ENCODE results near the gene CPA5. TPM values are rescaled to one million over a fixed set of nuclear protein-coding genes. Genes with fewer than 3 reads are reported as not detected.

The CPA5 gene
- total and polyA plus RNA-seq, 4 experiments from 2014 or later: 12.3 to 23.7 TPM; not detected in 2

DNA sequence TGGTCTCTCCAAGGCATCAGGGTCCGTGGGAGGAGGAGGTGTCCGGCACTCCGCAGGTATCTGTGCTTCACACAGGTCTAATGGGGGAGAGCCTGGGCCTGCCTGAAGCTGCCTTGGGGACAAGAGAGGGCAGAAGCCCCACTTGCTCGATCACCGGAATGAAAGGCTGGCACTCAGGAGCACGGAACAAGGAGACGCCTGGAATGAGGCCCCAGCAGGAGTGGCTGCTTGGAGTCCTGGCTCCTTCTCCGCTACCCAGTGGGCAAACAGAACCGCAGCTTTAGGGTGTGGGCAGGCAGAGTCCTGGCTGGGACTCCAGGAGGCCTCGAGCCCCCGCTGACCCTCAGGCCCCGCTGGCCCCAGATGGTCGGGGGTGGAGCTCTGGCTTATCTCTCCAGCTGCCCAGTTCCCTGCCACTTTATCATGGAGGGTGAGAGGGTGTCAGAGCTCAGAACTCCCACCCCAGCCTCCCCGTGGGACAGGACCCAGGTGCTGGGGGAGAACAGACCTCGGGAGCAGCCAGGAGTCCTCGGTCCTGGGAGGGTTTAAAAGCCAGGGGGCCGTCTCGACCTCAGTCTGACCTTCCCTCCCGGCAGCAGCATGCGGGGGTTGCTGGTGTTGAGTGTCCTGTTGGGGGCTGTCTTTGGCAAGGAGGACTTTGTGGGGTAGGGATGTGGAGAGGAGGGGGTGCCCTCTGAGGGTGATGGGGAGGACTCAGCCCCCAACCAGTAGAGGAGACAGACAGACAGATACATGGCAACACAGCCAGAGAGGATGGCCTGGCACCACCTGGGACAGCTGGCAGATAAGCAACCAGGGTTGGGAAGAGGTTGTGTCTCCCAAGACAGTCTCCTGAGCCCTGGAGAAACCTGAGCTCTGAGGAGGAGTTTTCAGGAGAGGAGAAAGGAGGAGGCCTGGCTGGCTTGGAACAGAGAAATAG lies 35.6 kb downstream of the CPA5 start, which contains the start of gene CPA1:
TSS of gene CPA1 (plus strand) at position 574 of the 940 bp plus-strand sequence. CDS start at position 601, 27 bp downstream.
- H3K27me3 Mint-ChIP-seq: peaks cover 0 to 1% of the 10 kb centered on the region in 2 donors
- H3K4me1 ChIP-seq (ENCODE audit: insufficient read depth, low read length): no peaks in the 10 kb centered on the region
- no peaks in the 10 kb centered on the region for H3K27me3 ChIP-seq (ENCODE audit: insufficient read depth, low read length)
- intact Hi-C loops (cut with micrococcal nuclease): no loop called here
- DNase-seq: peak in 1 of 5 donors; percentile 31
- no peaks in the 10 kb centered on the region for H3K4me1 Mint-ChIP-seq
- no peak within 1 kb of the TSS for H3K4me3 ChIP-seq (ENCODE audit: low read length in 2 of 2)
- ChIA-PET CTCF (ENCODE audit: partially characterized antibody) (no interaction called here), POLR2A (ENCODE audit: partially characterized antibody) (no interaction called here)
- peaks cover 0 to 3% of the 10 kb centered on the region in 2 donors for H3K36me3 Mint-ChIP-seq
- no peaks in the 10 kb centered on the region for H3K36me3 ChIP-seq (ENCODE audit: insufficient read depth, low read length)
- H3K9me3 Mint-ChIP-seq: peaks cover 3 to 14% (median 9%) of the 10 kb centered on the region in 8 donors
- no peak within 1 kb of the TSS for H3K4me3 Mint-ChIP-seq
- H3K27ac Mint-ChIP-seq: peak within 1 kb of the TSS in 1 of 7 donors; percentile 6
- H3K9me3 ChIP-seq (ENCODE audit: control insufficient read depth in 1 of 2, low read length in 2 of 2): no peaks in the 10 kb centered on the region
- no peak within 1 kb of the TSS for H3K27ac ChIP-seq (ENCODE audit: low read depth, low read length)

- H3K4me1 ChIP-seq (ENCODE audit: insufficient read depth, low read length): no peaks in the 10 kb centered on the region
- H3K9me3 Mint-ChIP-seq: peaks cover 3 to 14% (median 8%) of the 10 kb centered on the region in 8 donors
- no peak for DNase-seq
- no peaks in the 10 kb centered on the region for H3K9me3 ChIP-seq (ENCODE audit: control insufficient read depth in 1 of 2, low read length in 2 of 2)
- CTCF ChIA-PET (ENCODE audit: partially characterized antibody): no interaction called here
- POLR2A ChIA-PET (ENCODE audit: partially characterized antibody): no interaction called here
- no peaks in the 10 kb centered on the region for H3K36me3 ChIP-seq (ENCODE audit: insufficient read depth, low read length)
- H3K4me3 ChIP-seq (ENCODE audit: low read length in 2 of 2): no peak overlapping the region
- peaks cover 1% of the 10 kb centered on the region in 2 donors for H3K27me3 Mint-ChIP-seq
- no peaks in the 10 kb centered on the region for H3K27me3 ChIP-seq (ENCODE audit: insufficient read depth, low read length)
- H3K4me1 Mint-ChIP-seq: no peaks in the 10 kb centered on the region
- no peak overlapping the region for H3K4me3 Mint-ChIP-seq
- intact Hi-C loops (cut with micrococcal nuclease): no loop called here
- H3K27ac ChIP-seq (ENCODE audit: low read depth, low read length): no peak overlapping the region
- peaks cover 0 to 3% of the 10 kb centered on the region in 2 donors for H3K36me3 Mint-ChIP-seq
- H3K27ac Mint-ChIP-seq: no peak overlapping the region
Observed at GRCh38 chr7:130380861-130381455, 36.3 kb downstream of the CPA5 start.

DNA sequence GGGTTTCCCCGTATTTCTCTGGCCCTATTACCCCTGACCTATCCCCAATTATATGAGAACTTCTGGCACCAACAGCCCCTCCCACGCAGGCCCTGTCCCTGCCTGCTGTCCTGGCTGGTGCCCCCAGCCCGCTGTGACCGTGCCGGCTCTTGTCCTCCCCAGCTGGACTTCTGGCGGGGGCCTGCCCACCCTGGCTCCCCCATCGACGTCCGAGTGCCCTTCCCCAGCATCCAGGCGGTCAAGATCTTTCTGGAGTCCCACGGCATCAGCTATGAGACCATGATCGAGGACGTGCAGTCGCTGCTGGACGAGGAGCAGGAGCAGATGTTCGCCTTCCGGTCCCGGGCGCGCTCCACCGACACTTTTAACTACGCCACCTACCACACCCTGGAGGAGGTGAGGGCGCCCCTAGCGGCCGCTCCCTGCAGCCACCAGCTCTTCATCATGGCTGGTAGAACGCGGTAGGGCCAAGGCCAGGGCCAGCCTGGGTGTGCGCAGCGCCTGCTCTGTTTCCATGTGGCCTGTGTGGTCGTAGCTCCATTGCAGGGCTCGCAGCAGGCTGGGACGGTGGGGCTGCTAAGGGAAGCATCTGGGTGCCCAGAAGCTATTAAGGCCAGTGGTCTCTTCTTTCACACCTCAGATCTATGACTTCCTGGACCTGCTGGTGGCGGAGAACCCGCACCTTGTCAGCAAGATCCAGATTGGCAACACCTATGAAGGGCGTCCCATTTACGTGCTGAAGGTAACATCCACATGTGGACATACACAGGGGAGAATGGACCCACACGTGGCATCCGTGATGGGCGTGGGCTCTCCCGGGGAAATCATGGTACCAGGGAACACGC lies 37.1 kb downstream of the CPA5 start:
- Histone ChIP-seq H3K27me3 (ENCODE audit: insufficient read depth, low read length) (no peaks in the 10 kb centered on the region), H3K4me3 (ENCODE audit: low read length in 2 of 2) (no peak overlapping the region), H3K9me3 (ENCODE audit: control insufficient read depth in 1 of 2, low read length in 2 of 2) (no peaks in the 10 kb centered on the region), H3K36me3 (ENCODE audit: insufficient read depth, low read length) (no peaks in the 10 kb centered on the region), H3K4me1 (ENCODE audit: insufficient read depth, low read length) (no peaks in the 10 kb centered on the region), H3K27ac (ENCODE audit: low read depth, low read length) (no peak overlapping the region)
- peaks cover 1% of the 10 kb centered on the region in 2 donors for H3K27me3 Mint-ChIP-seq
- no peak for DNase-seq
- H3K36me3 Mint-ChIP-seq: no peaks in the 10 kb centered on the region
- ChIA-PET CTCF (ENCODE audit: partially characterized antibody) (no interaction called here), POLR2A (ENCODE audit: partially characterized antibody) (no interaction called here)
- H3K4me3 Mint-ChIP-seq: no peak overlapping the region
- no peaks in the 10 kb centered on the region for H3K4me1 Mint-ChIP-seq
- H3K9me3 Mint-ChIP-seq: peaks cover 0 to 7% (median 1%) of the 10 kb centered on the region in 8 donors
- intact Hi-C loops (cut with micrococcal nuclease): no loop called here
- H3K27ac Mint-ChIP-seq: no peak overlapping the region

GRCh38 chr7:130383187-130383980 lies 38.8 kb downstream of the CPA5 start:
- no peak overlapping the region for H3K4me3 ChIP-seq (ENCODE audit: low read length in 2 of 2)
- H3K9me3 ChIP-seq (ENCODE audit: control insufficient read depth in 1 of 2, low read length in 2 of 2): no peaks in the 10 kb centered on the region
- POLR2A ChIA-PET (ENCODE audit: partially characterized antibody): no interaction called here
- Mint-ChIP-seq H3K27me3 (peaks cover 0 to 3% of the 10 kb centered on the region in 2 donors), H3K9me3 (peaks cover 0 to 2% (median 0%) of the 10 kb centered on the region in 8 donors), H3K36me3 (no peaks in the 10 kb centered on the region), H3K4me1 (no peaks in the 10 kb centered on the region), H3K4me3 (no peak overlapping the region), H3K27ac (no peak overlapping the region)
- no peaks in the 10 kb centered on the region for H3K27me3 ChIP-seq (ENCODE audit: insufficient read depth, low read length)
- no peaks in the 10 kb centered on the region for H3K36me3 ChIP-seq (ENCODE audit: insufficient read depth, low read length)
- intact Hi-C loops (cut with micrococcal nuclease): no loop called here
- CTCF ChIA-PET (ENCODE audit: partially characterized antibody): interaction anchor here (0.7 kb wide), 1 partner anchor 31 kb away, joined by 4 read pairs; no protein-coding TSS in a partner anchor
- H3K27ac ChIP-seq (ENCODE audit: low read depth, low read length): no peak overlapping the region
- no peaks in the 10 kb centered on the region for H3K4me1 ChIP-seq (ENCODE audit: insufficient read depth, low read length)
- DNase-seq: peak in 1 of 5 donors; percentile 31

GRCh38 chr7:130384371-130384801 lies 39.8 kb downstream of the CPA5 start:
- POLR2A ChIA-PET (ENCODE audit: partially characterized antibody): no interaction called here
- Histone ChIP-seq H3K4me1 (ENCODE audit: insufficient read depth, low read length) (no peaks in the 10 kb centered on the region), H3K9me3 (ENCODE audit: control insufficient read depth in 1 of 2, low read length in 2 of 2) (no peaks in the 10 kb centered on the region), H3K27ac (ENCODE audit: low read depth, low read length) (no peak overlapping the region), H3K27me3 (ENCODE audit: insufficient read depth, low read length) (no peaks in the 10 kb centered on the region), H3K36me3 (ENCODE audit: insufficient read depth, low read length) (no peaks in the 10 kb centered on the region), H3K4me3 (ENCODE audit: low read length in 2 of 2) (no peak overlapping the region)
- CTCF ChIA-PET (ENCODE audit: partially characterized antibody): no interaction called here
- Mint-ChIP-seq H3K4me3 (no peak overlapping the region), H3K27me3 (peaks cover 0 to 3% of the 10 kb centered on the region in 2 donors), H3K4me1 (no peaks in the 10 kb centered on the region), H3K9me3 (peaks cover 0 to 2% (median 0%) of the 10 kb centered on the region in 8 donors), H3K27ac (no peak overlapping the region), H3K36me3 (no peaks in the 10 kb centered on the region)
- no peak for DNase-seq
- intact Hi-C loops (cut with micrococcal nuclease): no loop called here

DNA sequence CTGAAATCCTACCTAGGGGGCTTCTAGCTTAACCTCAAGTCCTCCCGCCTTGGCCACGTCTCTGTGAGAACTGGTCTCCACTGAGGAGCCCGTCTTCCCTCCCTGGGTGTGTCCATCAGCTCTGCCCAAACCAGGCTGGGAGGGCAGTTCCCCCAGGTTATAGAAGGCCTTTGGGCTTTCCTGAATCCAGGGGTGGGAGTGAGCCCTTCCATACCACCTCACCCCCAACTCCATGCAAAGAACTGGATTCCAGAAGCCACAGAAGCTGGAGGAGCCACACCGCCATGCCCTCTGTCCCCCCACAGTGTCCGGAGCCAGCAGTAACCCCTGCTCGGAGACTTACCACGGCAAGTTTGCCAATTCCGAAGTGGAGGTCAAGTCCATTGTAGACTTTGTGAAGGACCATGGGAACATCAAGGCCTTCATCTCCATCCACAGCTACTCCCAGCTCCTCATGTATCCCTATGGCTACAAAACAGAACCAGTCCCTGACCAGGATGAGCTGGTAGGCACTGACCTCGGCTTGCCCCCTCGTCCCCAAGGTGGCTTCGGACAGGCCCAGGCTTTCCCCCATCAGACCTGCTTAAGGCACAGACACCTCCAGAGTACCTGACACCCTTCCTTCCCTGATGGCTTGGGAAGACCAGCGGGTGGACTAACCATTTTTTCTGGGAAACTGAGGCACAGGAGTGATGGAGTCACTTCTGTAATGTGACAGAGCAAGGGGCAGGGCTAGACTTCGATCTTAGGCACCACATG lies 40.4 kb downstream of the CPA5 start:
- DNase-seq: peak in 1 of 5 donors; percentile 24
- H3K36me3 Mint-ChIP-seq: no peaks in the 10 kb centered on the region
- H3K4me1 Mint-ChIP-seq: no peaks in the 10 kb centered on the region
- H3K9me3 Mint-ChIP-seq: peaks cover 0 to 2% (median 0%) of the 10 kb centered on the region in 8 donors
- intact Hi-C loops (cut with micrococcal nuclease): no loop called here
- no peak overlapping the region for H3K27ac Mint-ChIP-seq
- peaks cover 0 to 3% of the 10 kb centered on the region in 2 donors for H3K27me3 Mint-ChIP-seq
- no peak overlapping the region for H3K4me3 ChIP-seq (ENCODE audit: low read length in 2 of 2)
- no peaks in the 10 kb centered on the region for H3K27me3 ChIP-seq (ENCODE audit: insufficient read depth, low read length)
- H3K9me3 ChIP-seq (ENCODE audit: control insufficient read depth in 1 of 2, low read length in 2 of 2): no peaks in the 10 kb centered on the region
- H3K4me3 Mint-ChIP-seq: no peak overlapping the region
- H3K36me3 ChIP-seq (ENCODE audit: insufficient read depth, low read length): no peaks in the 10 kb centered on the region
- no peak overlapping the region for H3K27ac ChIP-seq (ENCODE audit: low read depth, low read length)
- ChIA-PET CTCF (ENCODE audit: partially characterized antibody) (no interaction called here), POLR2A (ENCODE audit: partially characterized antibody) (no interaction called here)
- no peaks in the 10 kb centered on the region for H3K4me1 ChIP-seq (ENCODE audit: insufficient read depth, low read length)

Data from CD4-positive, alpha-beta memory T cell (primary cell).